HT1080 (cell line): ENCODE results near the gene PLEKHA6. TPM values are rescaled to one million over a fixed set of nuclear protein-coding genes. Genes with fewer than 3 reads are reported as not detected.
"Not testable (repeated sequence)": the region's sequence is repeated elsewhere in the genome, so short reads cannot be mapped to it uniquely, and the experiment has no call there.

Source experiments
- DNase-seq: peaks from one replicate; pipeline ENCODE4 v3.0.0-alpha.2; 2015; ENCODE audit warnings: low read depth
- total RNA-seq: library from RNA; depleted of rRNA; stranded (reverse); fragments of >200 nt; shearing (Covaris generic); gene quantifications from 2 replicates; pipeline ENCODE4 v1.2.3, GENCODE V29; 2014

Gene PLEKHA6
- total RNA-seq, 1 experiment from 2014 or later: 0.19 TPM

- no peak for DNase-seq
These were observed 22.7 kb downstream of the PLEKHA6 start for GRCh38 chr1:204337036-204337429.

DNA sequence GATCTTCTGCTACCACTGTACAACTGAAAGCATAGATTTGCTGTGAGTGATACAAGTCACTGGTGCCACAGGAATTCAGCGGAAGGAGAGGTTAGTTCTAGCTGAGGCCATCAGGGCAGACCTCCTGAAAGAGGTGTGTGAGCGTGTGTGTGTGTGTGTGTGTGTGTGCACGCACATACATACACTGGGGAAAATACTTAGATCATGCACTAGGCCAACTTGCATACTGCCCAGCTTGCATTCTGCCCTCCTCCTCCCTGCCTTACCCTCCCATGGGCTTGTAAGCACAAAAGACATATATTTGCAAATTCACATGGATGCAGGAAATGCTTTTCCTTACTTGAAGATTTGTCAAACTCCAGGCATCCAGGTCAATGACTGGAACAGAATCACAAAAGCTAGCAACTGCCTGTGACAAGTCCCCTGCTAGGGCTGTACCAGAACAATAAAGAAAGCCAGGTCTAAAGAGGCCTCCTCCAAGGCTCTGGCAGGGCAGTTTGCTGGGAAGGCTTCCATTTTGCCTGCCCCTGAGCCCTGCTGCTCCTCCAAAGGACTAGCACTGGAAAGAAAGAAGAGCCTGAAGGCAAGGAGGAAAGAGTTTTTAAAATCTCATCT lies 23.2 kb downstream of the PLEKHA6 start:
- no peak for DNase-seq

DNA sequence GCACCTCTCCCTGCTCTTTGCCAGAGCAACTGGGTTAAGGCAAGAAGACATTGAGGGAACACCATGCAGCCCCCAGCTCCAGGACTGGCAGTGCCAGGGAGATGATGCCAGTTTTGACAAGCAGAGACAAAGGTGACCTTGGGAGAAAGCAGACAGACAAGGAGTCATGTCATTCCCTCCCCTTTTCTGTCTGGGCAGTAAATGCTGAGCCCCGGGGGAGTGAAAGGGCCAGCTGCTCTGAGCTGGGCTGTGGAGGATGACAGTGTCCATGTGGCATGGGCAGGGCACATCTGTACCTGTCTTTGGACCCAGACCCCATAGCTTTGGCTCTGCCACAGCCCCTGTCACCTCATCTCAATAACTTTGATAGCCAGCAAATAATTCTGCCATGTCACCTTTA lies 24.2 kb downstream of the PLEKHA6 start:
- DNase-seq: no peak

- DNase-seq: no peak
These were observed 24.6 kb downstream of the PLEKHA6 start for GRCh38 chr1:204335085-204335484.

DNA sequence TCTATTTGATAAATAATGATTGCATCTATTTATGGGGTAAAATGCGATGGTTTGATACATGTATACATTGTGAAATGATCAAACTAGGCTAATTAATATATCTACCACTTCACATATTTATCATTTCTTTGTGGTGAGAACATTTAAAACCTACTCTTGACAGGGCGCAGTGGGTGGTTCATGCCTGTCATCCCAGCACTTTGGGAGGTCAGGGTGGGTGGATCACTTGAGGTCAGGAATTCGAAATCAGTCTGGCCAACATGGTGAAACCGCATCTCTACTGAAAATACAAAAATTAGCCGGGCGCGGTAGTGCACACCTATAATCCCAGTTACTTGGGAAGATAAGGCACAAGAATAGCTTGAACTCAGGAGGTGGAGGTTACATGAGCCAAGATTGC lies 25.3 kb downstream of the PLEKHA6 start:
- DNase-seq: no peak

DNA sequence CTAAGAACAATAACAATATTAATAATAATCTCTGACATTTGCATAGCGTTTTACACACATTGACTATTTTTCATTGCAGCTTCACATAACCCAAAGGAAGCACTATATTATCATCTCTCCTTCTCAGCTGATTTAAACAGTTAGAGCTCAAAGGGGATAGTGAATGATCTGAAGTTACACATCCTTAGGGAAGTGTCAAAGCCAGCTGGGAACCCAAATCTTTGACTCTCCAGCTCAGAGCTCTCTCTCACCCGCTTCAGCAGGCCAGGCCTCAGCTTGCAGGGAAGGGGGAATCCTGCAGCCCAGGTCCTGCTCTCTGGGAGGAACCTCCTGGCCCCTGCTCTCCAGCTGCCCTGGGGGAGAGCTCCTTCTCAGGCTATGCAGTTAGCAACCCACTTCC lies 26.3 kb downstream of the PLEKHA6 start:
- no peak for DNase-seq

- no peak for DNase-seq
These were observed 27.8 kb downstream of the PLEKHA6 start for GRCh38 chr1:204331847-204332487.

- no peak for DNase-seq
These were observed 28.5 kb downstream of the PLEKHA6 start for GRCh38 chr1:204331275-204331674.

DNA sequence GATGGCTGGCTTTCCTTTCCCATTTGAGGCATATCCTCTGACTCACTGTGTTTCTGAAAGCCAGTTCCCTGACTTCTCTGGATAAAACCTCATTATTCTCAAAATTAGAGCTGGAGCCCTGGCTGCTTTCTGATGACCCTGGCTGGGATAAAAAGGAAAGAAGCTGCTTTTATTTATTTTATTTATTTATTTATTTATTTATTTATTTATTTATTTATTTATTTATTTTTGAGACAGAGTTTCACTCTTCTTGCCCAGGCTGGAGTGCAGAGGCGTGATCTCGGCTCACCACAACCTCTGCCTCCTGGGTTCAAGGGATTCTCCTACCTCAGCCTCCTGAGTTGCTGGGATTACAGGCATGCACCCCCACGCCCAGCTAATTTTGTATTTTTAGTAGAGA lies 31.9 kb downstream of the PLEKHA6 start:
- DNase-seq: not testable (repeated sequence)

DNA sequence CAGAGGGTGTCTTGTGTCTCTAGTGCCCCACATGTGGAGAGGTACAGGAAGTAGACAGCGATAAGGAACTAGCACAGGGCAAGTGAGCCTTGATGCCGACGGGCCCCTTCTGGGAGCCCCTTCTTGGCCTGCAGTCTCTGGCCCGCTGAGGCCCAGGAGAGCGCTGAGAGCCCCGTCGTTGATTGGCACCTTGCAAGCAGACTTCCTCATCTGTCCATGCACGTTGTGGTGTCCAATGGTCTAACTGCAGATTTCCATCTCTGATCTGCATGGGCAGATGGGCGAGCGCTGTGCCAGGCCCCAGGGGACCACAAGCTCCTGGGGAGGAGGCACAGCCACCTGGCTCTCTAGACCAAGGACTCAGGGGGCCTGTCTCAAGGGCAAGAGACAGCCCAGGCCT lies 32.4 kb downstream of the PLEKHA6 start:
- no peak for DNase-seq

DNA sequence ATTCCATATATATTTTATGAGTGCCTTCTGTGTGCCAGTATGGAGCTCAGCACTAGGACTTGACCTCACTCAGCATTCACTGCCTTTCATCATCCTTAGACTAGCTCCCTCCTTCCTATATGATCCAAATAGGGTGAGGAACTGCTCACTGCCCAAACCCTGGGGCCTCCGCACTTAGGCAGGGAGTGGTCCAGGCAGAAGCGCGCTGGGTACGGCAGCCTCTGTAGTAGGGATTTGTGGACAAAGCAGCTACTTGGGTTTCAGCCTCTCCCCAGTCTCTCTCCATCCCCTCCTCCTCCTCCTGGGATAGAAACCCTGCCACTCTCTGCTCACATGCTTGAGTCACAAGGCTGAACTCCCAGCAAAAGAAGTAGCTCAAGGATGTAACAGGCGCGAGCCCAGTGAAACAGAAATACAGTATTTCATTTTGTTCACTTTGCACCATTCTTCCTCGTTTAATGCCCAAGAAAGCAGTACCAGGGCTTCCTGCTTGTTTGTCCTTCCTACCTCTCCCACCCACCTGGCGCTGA lies 32.9 kb downstream of the PLEKHA6 start:
- DNase-seq: no peak

DNA sequence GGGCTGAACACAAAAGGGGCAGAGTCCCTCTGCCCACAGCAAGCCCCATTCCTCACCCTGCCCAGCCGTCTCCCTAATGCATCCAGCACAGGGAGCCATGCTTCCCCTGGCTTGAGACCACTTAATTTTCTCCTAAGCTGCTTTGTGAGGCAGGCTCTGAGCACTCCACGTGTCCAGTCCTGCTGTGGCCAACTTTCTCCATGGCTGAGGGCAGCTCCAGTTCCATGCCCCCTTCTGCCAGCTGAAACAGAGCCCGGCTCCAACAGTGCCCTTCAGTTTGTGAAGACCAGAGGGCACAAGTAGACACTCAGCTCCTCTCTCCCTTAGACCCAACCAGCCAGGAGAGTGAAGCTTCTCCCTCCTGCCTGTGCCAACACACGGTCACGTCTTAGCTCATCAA lies 33.8 kb downstream of the PLEKHA6 start:
- no peak for DNase-seq

DNA sequence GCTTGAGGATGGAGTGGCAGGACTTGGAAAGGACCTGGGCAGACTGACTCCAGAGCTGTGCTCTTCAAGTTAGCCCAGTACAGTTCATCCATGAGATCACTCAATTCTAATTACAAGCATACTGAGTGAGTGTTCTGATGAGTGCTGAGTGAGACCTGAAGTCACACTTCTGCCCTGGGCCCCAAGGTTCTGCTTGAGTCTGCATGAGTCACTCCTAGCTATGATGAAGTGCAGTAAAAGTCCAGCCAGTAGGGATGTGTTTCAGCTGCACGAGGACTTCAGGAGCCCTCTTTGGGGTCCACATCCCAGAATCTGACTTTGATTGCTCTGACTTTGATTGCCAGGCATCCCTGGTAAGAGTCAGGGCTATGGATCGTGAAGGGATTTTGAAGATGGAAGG lies 35.8 kb downstream of the PLEKHA6 start:
- DNase-seq: peak; percentile 42

DNA sequence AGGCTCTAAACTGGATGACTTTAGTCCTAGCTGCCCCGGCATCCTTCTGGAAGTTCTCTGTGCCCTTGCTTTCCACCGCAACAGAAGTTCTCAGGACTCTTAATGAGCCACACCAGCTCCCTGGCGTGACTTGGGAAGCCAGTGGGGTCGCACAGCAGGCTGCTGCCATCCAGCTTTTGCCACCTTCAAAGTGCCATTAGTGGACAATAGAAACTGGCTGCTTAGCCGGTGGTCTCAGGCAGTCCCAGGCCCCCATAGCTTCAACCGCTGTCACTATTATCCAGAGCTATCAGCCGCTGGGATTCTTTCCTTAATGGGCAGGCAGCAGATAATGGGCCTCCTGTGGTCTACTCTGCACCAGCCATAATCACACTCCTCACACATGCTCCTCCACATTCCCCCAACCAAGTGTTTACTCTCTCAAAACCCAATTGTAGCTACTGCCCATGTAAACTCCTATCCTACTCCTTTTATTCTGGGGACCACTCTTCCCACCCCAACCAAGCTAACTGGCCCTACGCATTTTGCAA lies 37.3 kb downstream of the PLEKHA6 start:
- DNase-seq: no peak

DNA sequence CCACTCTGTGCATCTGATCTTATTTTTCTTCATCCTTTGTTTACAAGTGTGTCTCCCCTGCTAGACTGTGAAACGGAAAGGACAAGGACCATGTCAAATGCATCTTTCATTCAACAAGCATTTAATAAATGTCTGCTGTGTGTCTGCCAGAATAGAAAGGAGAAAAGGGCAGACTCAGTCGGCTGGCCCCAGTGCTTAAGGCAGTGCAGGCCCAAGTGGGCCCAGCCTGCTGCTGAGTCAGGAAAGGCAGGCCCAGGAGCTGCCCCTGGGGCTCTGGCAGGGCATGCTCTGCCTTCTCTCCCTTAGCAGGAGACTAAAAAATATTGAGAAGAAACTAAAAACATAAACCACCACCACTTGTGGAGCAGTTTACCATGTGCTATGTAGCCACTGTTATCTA lies 38.1 kb downstream of the PLEKHA6 start:
- no peak for DNase-seq

DNA sequence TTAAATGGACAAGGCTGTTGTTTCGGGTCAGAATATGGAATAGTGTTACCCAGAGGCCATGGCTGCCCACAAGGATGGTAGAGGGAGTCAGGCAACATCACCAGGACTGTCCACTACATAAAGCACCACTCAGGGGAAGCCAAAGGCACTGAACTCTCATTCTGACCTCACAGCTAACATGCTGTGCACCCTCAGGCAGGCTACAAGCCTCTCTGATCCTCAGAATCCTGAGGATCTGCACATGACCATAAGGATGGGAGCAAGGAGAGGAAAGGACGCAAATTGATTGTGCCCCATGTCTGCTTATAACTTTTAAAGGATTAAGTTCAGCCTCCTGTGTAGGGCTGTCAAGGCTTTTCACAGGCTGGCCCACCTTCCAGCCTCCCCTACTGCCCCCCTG lies 38.7 kb downstream of the PLEKHA6 start:
- DNase-seq: no peak

DNA sequence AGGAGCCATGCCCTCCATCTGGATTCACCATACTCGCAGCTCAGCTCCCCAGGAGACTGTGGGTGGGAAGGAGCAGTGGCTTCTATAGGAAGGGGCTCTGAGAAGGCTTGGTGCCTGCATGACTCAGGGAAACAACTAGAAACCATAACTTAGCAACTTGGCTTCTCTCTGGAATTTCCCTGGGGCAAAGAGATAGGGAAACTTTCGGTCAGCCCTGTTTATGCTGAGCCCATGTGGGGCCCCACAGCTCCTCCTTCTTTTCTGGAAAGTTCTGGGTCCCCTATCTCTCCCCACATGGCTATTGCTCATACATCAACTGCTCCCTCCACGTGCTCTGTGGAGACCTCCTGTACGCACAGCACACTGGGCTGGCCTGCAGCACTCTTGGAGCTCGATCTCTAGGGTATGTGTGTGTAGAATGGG lies 39.3 kb downstream of the PLEKHA6 start:
- DNase-seq: no peak

GRCh38 chr1:204319462-204319861 lies 40.3 kb downstream of the PLEKHA6 start:
- peak; percentile 51 for DNase-seq

DNA sequence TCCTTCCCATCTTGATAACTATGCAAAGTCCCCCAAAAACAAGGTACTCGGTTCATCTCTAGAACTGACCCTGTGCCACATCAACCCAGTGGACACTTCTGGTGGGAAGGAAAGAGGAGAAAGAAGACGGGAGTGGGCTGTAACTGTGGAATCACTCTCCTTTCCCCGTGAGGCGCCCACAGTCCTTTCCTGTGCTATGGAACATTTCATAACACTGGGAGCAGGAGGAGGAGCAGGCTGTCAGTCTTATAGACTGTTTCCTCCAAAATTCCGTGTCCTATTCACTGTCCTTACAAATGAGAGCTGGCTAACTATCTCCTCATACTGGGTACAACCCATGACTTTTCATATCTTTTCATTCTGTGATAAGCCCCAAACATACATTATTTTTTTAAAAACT lies 40.7 kb downstream of the PLEKHA6 start:
- DNase-seq: no peak

- no peak for DNase-seq
These were observed 41.4 kb downstream of the PLEKHA6 start for GRCh38 chr1:204318324-204318723.

DNA sequence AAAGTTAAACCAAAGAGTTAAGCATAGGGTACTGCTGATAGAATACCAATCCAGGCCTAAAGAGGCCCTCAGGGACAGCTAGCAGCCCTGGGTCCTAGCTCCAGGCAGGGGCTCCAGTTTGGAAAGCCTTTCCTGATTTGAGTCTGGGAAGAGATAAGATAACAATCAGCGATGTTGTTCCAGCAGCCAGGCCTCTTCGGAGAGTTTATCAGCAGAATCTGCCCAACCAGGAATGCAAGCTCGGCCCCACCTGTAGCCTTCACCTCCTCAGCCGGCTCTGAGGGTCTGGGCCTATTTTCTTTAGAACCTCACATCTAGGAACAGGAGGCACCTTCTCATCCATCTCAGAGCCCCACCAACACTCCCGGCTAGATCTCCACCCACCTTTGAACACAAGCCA lies 42.6 kb downstream of the PLEKHA6 start:
- DNase-seq: no peak

DNA sequence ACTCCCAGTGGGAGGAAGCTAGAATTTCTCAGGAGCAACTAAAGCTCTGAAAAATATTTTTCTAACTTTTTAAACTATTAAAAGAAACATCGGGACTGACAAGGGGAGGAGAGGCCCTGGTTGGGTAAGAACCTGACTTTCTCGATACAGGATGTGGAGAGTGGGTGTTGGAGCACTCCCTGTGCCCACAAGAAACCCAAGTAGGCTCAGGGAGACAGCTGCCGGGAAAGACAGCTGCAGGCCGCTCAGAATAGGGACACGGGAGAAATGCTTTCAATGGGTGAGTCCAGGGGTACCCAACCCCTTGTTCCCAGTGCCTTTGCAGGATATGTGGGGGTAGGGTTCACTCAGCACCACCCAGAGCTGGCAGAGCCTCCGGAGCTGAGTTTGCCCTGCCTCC lies 43.6 kb downstream of the PLEKHA6 start:
- DNase-seq: no peak
